GM12874 (cell line): Measurements from ENCODE around the gene SH3RF3.

Source experiments
- CTCF ChIP-seq: IDR thresholded peaks from 2 replicates; pipeline ENCODE4 v1.5.1; 2011; ENCODE audit warnings: low read depth, mild to moderate bottlenecking, control low read depth, low read length, moderate library complexity; ENCODE audit not compliant: insufficient read depth

SH3RF3 gene

GRCh38 chr2:109435901-109436598 is 307.0 kb downstream of the SH3RF3 start:
- TF ChIP-seq CTCF: no peak

- TF ChIP-seq CTCF: no peak
Measured at GRCh38 chr2:109436610-109437225, 307.7 kb downstream of the SH3RF3 start.

- no peak for TF ChIP-seq CTCF
Measured at GRCh38 chr2:109437325-109438090, 308.5 kb downstream of the SH3RF3 start.

- TF ChIP-seq CTCF: no peak
Measured at GRCh38 chr2:109438146-109438545, 309.1 kb downstream of the SH3RF3 start.

- TF ChIP-seq CTCF: no peak
Measured at GRCh38 chr2:109438773-109439389, 309.9 kb downstream of the SH3RF3 start.

- no peak for TF ChIP-seq CTCF
Measured at GRCh38 chr2:109439390-109439786, 310.4 kb downstream of the SH3RF3 start.

GRCh38 chr2:109439986-109440385 is 311.0 kb downstream of the SH3RF3 start:
- TF ChIP-seq CTCF: no peak
